GM12874 (cell line): Measurements from ENCODE around the gene TENM4.

Source experiments
- TF ChIP-seq, protein P1 (sequence below): IDR thresholded peaks from 2 replicates; pipeline ENCODE4 v1.5.1; 2011; ENCODE audit warnings: low read depth, mild to moderate bottlenecking, control low read depth, low read length, moderate library complexity; ENCODE audit not compliant: insufficient read depth

The TENM4 gene

GRCh38 chr11:79447038-79447786 is 6.4 kb upstream of the TENM4 start:
- TF ChIP-seq, protein P1, sequence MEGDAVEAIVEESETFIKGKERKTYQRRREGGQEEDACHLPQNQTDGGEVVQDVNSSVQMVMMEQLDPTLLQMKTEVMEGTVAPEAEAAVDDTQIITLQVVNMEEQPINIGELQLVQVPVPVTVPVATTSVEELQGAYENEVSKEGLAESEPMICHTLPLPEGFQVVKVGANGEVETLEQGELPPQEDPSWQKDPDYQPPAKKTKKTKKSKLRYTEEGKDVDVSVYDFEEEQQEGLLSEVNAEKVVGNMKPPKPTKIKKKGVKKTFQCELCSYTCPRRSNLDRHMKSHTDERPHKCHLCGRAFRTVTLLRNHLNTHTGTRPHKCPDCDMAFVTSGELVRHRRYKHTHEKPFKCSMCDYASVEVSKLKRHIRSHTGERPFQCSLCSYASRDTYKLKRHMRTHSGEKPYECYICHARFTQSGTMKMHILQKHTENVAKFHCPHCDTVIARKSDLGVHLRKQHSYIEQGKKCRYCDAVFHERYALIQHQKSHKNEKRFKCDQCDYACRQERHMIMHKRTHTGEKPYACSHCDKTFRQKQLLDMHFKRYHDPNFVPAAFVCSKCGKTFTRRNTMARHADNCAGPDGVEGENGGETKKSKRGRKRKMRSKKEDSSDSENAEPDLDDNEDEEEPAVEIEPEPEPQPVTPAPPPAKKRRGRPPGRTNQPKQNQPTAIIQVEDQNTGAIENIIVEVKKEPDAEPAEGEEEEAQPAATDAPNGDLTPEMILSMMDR, result no peak

GRCh38 chr11:79444923-79445322 is 4.1 kb upstream of the TENM4 start:
- TF ChIP-seq, protein P1, result no peak

DNA sequence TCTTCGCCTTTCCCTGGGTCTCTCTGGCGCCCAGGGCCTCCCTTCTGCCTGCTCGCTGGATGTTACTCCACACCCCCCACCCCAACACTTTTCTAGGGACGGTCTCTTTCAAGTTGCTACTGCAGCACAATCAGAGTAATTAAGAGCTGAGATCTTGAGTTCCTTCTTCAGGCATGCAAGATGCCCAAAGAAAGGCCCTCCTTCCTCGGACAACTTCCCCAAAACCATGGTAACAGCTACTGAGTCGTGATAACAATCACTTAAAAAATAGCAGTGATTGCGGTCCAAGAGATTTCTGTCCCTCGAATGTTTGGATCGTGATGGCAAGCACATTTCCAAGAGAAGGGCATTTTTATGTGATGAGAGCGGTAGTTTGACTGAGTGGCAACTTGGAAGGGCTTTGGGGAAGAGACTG is 638 bp upstream of the TENM4 start:
- TF ChIP-seq, protein P1, result no peak

DNA sequence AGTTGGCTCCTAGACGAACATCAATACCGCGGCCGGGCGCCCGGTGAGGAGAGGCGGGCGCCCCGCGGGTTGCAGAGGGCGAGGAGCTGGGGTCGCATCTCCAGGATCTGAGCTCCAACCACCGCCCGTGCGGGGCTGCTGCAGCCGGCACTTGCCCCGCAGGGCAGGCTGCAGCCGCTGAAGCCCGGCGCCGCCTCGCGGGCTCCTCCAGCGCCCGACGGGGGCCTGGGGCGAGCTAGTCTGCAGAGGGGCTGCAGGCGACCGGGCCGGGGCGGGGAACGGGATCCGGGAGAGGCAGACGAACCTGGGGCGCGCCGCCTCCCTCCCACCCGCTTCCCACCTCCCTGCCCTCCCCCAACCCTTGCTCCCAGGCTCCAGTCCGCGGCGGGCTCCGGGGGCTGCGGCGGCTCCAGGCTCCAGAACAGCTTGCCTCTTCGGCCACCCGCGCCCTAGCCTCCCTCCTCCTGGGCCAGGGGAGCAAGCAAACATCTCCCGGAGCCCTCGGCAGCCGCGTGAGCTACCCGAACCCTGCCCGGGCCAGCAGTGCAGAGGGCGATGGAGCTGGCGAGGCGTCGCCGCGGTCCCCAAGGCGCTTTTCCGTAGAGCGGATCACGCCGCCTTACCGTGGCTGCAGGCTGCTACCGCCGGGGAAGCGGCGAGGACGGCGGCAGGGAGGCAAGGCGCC is 802 bp downstream of the TENM4 start:
- TF ChIP-seq, protein P1, result no peak

DNA sequence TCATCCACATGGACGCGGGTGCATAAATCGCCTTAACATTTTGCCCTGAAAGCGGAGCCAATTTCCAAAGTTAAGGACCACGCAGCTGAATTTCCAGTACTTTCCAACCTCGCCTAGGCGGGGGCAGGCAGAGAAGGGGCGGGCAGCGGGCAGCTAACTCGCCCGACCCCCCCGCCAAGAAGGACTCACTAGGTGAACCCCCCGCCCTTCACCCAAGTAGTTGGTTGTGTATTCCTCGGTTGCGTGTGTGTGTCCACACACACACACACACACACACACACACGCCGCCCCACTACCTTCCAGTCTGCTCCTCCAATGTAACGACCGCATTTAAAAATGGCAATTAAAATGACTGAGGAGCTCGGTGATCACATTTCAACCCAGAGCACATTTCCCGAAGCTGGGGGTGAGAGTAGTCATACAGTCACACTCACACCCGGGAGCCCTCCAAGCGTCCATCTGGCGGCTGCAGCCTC is 1.4 kb downstream of the TENM4 start:
- TF ChIP-seq, protein P1, result no peak

- TF ChIP-seq, protein P1, result no peak
Observed at GRCh38 chr11:79438631-79439409, 2.0 kb downstream of the TENM4 start.
